HL-60 (cell line): ENCODE measurements around the gene SRGAP3.

ENCODE experiments used
- POLR2AphosphoS5 ChIP-seq: IDR thresholded peaks from 2 replicates; pipeline ENCODE4 v1.6.1; 2012; ENCODE audit warnings: low read depth
- REST ChIP-seq: IDR thresholded peaks from 2 replicates; pipeline ENCODE4 v1.6.1; 2012; ENCODE audit warnings: low read depth; ENCODE audit not compliant: insufficient replicate concordance
- TF ChIP-seq, protein P1 (sequence below): IDR thresholded peaks from one replicate; pipeline ENCODE4 v1.5.1; 2011; ENCODE audit warnings: low read length, control low read depth, inconsistent platforms; ENCODE audit not compliant: insufficient read depth

- TF ChIP-seq, protein P1, sequence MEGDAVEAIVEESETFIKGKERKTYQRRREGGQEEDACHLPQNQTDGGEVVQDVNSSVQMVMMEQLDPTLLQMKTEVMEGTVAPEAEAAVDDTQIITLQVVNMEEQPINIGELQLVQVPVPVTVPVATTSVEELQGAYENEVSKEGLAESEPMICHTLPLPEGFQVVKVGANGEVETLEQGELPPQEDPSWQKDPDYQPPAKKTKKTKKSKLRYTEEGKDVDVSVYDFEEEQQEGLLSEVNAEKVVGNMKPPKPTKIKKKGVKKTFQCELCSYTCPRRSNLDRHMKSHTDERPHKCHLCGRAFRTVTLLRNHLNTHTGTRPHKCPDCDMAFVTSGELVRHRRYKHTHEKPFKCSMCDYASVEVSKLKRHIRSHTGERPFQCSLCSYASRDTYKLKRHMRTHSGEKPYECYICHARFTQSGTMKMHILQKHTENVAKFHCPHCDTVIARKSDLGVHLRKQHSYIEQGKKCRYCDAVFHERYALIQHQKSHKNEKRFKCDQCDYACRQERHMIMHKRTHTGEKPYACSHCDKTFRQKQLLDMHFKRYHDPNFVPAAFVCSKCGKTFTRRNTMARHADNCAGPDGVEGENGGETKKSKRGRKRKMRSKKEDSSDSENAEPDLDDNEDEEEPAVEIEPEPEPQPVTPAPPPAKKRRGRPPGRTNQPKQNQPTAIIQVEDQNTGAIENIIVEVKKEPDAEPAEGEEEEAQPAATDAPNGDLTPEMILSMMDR, result no peak
- TF ChIP-seq POLR2AphosphoS5, result no peak
- no peak for TF ChIP-seq REST
These were observed 265.9 kb downstream of the SRGAP3 start for GRCh38 chr3:8983591-8983990.
